Psoas muscle (tissue), 8 donors: ENCODE results near the gene CCDC106. TPM values are rescaled to one million over a fixed set of nuclear protein-coding genes. Genes with fewer than 3 reads are reported as not detected.

Experiments
- ATAC-seq, 4 donors: fragments of 200-7000 bp; cut with Tn5 transposase; one replicate each; pipeline ENCODE4 v1.9.1; 2020; ENCODE audit warnings: moderate library complexity in 3 of 4, mild to moderate bottlenecking in 2 of 4
- DNase-seq, 2 donors: peaks; one replicate each; pipeline ENCODE4 v3.0.0-alpha.2; 2020
- H3K27ac ChIP-seq: fragments of 200-600 bp; one replicate; pipeline ENCODE4 v1.8.0; 2022
- H3K27me3 ChIP-seq, 3 donors: fragments of 200-600 bp in 1 of 3; one replicate each; pipeline versions ENCODE4 v1.6.1 to v1.8.0; 2013 to 2022; ENCODE audit warnings: low read length in 2 of 3, mild to moderate bottlenecking in 2 of 3, moderate library complexity in 1 of 3; ENCODE audit not compliant: insufficient read depth in 3 of 3
- H3K36me3 ChIP-seq, 2 donors: fragments of 200-600 bp in 1 of 2; one replicate each; pipeline versions ENCODE4 v1.6.1 to v1.8.0; 2013 to 2022; ENCODE audit warnings: low read depth in 1 of 2, mild to moderate bottlenecking in 1 of 2, moderate library complexity in 1 of 2; ENCODE audit not compliant: insufficient read depth in 1 of 2
- H3K4me1 ChIP-seq: fragments of 200-600 bp; one replicate; pipeline ENCODE4 v1.8.0; 2022
- H3K4me3 ChIP-seq: fragments of 200-600 bp; one replicate; pipeline ENCODE4 v1.8.0; 2022; ENCODE audit warnings: mild to moderate bottlenecking
- H3K9me3 ChIP-seq: fragments of 200-600 bp; one replicate; pipeline ENCODE4 v1.8.0; 2022
- WGBS, 3 donors: extraction: QIAGEN DNeasy Blood & Tissue Kit; methylation state at CpG; one replicate each; pipeline versions ENCODE4 v1.1.6 to v1.1.7; 2013; 5-methylcytosine and 5-hydroxymethylcytosine counted together
- intact Hi-C, 2 donors: fragments of 100-400 bp; cut with DNase I; formaldehyde crosslinking; loops; one replicate each; pipeline versions ENCODE4 v1.11.0 to v1.14.2; 2022
- polyA plus RNA-seq, 3 donors: library from polyadenylated mRNA; stranded (reverse); fragments of 200-250 nt; gene quantifications; one replicate each; pipeline ENCODE4 v1.2.3, GENCODE V29; 2013
- total RNA-seq, 4 donors: library from RNA; stranded (reverse); fragmentation: NEBNext Ultra II Directional in 2 of 4; extraction: Animal tissue kit (Norgen Biotek cat#: 25700) in 2 of 4; gene quantifications; one replicate each; pipeline versions ENCODE4 v1.2.1 to v1.2.4, GENCODE V29; 2021 to 2023
- TF ChIP-seq, protein P1 (sequence below): fragments of 200-600 bp; IDR thresholded peaks from one replicate; pipeline ENCODE4 v1.8.0; 2022; ENCODE audit warnings: antibody characterized with exemption
- donor health status: healthy with polysubstance abuse.
- donor health status: DM: no; HTN: no; CAD: no; lungs with moderate emphysema.
- donor health status: Bipolar disorder and iron deficiency.
- donor health status: healthy.
- donor health status: DM: yes; HTN: yes; CAD: no.
- donor health status: DM: no; HTN: no; CAD: no.
- donor health status: DM: no; HTN: no; CAD: no.
- donor health status: DM: yes; HTN: yes; CAD: no.

Gene CCDC106
- total and polyA plus RNA-seq, 7 donors = 4.4 to 12.0 (median 10.0) TPM

DNA sequence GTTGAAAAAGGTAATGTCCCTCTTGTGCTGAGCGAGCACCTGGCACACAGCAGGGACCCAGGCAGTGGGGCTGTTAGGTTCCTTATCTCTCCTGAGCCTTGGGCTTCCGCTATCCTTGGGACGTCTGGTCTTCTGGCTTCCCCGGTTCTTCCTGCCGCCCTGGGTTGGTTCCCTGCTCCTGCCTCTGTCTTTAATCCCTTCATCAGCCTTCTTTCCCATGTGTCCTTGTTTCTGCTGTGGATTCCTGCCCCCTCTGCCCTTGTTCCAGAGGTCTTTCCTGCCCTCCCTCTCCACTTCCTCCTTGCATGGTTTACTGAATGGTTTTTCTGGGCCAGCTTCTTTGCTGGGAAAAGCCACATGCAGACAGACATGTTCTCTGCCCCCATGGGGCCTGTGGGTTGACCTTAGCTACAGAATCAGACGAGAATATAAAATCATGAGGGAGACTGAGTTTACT lies 29.6 kb downstream of the CCDC106 start:
- Histone ChIP-seq H3K4me1 (peaks cover 30% of the 10 kb centered on the region), H3K4me3 (no peak overlapping the region), H3K36me3 (peaks cover 6 to 62% of the 10 kb centered on the region in 2 donors), H3K27me3 (no peaks in the 10 kb centered on the region), H3K9me3 (no peaks in the 10 kb centered on the region), H3K27ac (no peak overlapping the region)
- intact Hi-C loops = no loop called here
- TF ChIP-seq, protein P1, sequence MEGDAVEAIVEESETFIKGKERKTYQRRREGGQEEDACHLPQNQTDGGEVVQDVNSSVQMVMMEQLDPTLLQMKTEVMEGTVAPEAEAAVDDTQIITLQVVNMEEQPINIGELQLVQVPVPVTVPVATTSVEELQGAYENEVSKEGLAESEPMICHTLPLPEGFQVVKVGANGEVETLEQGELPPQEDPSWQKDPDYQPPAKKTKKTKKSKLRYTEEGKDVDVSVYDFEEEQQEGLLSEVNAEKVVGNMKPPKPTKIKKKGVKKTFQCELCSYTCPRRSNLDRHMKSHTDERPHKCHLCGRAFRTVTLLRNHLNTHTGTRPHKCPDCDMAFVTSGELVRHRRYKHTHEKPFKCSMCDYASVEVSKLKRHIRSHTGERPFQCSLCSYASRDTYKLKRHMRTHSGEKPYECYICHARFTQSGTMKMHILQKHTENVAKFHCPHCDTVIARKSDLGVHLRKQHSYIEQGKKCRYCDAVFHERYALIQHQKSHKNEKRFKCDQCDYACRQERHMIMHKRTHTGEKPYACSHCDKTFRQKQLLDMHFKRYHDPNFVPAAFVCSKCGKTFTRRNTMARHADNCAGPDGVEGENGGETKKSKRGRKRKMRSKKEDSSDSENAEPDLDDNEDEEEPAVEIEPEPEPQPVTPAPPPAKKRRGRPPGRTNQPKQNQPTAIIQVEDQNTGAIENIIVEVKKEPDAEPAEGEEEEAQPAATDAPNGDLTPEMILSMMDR = no peak
- 62 to 64% (median 63%) methylated on average over 6 of the region's 6 CpGs for WGBS, 3 donors
- ATAC-seq (no peak), DNase-seq (no peak)

DNA sequence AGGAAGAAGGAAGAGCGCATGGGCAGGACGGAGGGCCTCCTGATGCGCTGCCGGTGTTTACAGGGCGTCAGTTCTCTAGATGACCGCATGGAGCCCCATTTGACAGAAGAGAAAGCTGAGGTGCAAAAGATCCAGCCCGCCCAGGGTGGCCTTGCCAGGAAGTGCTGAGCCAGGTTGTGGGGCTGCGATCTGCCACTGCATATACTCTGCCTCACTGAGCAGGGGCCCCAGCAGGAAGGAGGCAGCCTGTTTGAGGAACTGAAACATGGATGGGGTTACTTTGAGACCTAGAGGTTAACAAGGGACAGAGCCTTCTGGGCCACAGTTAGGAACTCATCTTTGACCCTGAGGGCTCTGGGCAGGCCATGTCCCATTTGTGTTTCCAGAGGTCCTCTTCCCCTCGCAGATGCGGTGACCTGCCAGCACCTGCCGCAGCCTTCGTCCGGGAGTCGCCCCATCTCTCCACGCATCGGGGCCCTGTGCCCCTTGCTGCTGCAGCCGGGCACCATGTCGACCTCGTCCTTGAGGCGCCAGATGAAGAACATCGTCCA lies 30.2 kb downstream of the CCDC106 start:
- Histone ChIP-seq H3K4me3 (no peak overlapping the region), H3K4me1 (peaks cover 30% of the 10 kb centered on the region), H3K27me3 (no peaks in the 10 kb centered on the region), H3K27ac (no peak overlapping the region), H3K36me3 (peaks cover 6 to 66% of the 10 kb centered on the region in 2 donors), H3K9me3 (no peaks in the 10 kb centered on the region)
- DNase-seq (peak in 1 of 2 donors; percentile 67), ATAC-seq (no peak)
- WGBS, 3 donors = 83 to 89% (median 86%) methylated on average over 21 of the region's 21 CpGs
- TF ChIP-seq, protein P1 = no peak
- intact Hi-C loops = no loop called here

DNA sequence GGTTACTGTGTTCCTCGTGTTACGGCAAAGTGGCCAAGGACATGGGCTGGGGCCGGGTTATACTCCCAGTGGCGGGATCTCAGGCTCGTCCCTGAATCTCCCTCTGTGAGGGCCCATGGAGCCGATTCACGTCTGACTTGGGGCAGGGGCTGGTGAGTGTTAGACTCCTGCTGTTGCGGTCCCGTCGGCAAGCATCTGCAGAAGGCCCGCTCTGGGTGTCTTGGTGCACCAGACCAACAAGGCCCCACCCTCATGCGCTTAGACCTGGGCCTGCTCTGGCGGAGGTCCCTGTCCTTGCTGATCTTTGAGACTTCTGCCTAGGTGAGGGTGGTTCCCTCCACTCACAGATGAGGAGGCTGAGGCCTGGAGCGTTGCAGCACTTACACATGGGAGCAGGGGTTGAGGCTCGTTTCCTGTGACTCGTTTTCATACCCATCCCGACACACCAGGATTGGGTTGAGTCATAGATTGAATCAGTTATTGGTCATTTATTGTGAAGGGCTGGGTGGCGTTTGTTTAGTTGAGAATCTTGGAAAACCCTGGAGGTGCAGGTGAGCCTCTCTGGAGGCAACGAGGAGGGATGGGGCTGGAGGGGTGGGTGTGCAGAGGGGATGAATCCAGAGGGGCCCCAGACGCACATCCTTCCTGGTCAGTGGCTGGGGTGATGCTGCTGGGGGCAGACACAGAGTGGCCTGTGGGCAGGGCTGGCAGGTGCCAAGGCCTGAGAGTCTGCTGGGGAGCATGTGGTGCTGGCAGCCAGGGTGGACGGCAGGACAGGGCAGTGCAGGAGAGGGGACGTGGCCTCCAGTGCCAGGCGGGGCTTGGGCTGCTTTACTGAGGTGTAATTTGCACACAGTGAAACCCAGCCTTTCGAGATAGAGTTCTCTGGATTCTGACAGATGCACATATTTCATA lies 31.6 kb downstream of the CCDC106 start:
- DNase-seq (no peak), ATAC-seq (no peak)
- Histone ChIP-seq H3K9me3 (no peaks in the 10 kb centered on the region), H3K36me3 (peaks cover 6 to 69% of the 10 kb centered on the region in 2 donors), H3K27me3 (no peaks in the 10 kb centered on the region), H3K27ac (no peak overlapping the region), H3K4me3 (no peak overlapping the region), H3K4me1 (peaks cover 26% of the 10 kb centered on the region)
- intact Hi-C loops = no loop called here
- TF ChIP-seq, protein P1 = no peak
- WGBS, 3 donors = 83 to 84% (median 84%) methylated on average over 24 of the region's 24 CpGs

DNA sequence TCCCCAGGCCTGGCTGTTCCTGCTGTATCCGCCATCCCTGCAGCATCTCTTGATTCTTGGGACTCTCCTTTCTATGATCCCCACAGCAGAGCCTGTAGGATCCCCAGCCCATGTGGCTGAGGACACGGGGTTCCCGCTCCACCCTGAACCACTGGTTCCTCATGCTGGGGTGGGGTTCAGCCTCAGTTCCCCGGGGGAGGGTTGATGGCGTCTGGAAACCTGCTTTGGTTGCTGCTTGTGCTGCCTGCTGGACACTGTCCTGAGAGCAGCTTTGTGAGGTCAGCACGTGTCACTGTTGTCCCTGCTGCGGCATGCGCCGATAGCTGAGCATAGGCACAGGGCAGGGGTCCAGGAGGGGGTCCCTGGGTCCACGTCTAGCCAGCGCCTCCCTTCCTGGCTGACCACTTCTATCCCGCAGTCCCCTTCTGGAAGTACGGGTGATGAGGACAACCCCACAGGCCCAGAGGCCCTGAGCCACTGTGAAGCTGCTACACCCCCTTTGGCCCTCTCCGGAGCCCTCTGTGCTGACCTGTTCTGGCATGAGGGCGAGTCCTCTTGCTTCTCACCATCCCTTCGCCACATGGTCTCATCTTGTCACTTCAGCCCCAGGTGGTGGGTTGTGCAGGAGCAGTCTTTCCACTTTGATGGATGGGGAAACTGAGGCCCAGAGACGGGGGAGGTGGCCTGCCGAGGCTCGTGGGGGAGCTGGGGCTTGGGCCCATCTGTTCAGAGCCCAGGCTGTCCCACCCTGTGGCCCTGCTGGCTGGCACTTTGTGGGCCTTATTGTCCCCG lies 32.5 kb downstream of the CCDC106 start:
- H3K27me3 ChIP-seq = no peaks in the 10 kb centered on the region
- H3K27ac ChIP-seq = no peak overlapping the region
- intact Hi-C loops = no loop called here
- TF ChIP-seq, protein P1 = no peak
- no peaks in the 10 kb centered on the region for H3K9me3 ChIP-seq
- 88 to 92% (median 90%) methylated on average over 20 of the region's 20 CpGs for WGBS, 3 donors
- no peak for DNase-seq
- H3K4me3 ChIP-seq = no peak overlapping the region
- H3K4me1 ChIP-seq = peaks cover 25% of the 10 kb centered on the region
- ATAC-seq = no peak
- peaks cover 6 to 79% of the 10 kb centered on the region in 2 donors for H3K36me3 ChIP-seq
